Tibial nerve (tissue), 3 donors: ENCODE data around the gene DBH.

ENCODE experiments used
- CTCF ChIP-seq, 5 experiments: fragments of 200-600 bp in 3 of 5; fragments of 450-650 bp in 2 of 5; sonication (generic) in 3 of 5; IDR thresholded peaks; one replicate each; pipeline ENCODE4 v1.5.1; 2016 to 2019; ENCODE audit warnings: antibody characterized with exemption in 5 of 5, mild to moderate bottlenecking in 3 of 5, moderate library complexity in 2 of 5
- POLR2A ChIP-seq, 2 donors: fragments of 450-650 bp; IDR thresholded peaks; one replicate each; pipeline ENCODE4 v1.6.1; 2017; ENCODE audit warnings: antibody characterized with exemption in 2 of 2, mild to moderate bottlenecking in 2 of 2, moderate library complexity in 2 of 2

- TF ChIP-seq CTCF (IDR thresholded peaks at IDR 0.05) (no peak), POLR2A (IDR thresholded peaks at IDR 0.05) (no peak)
These were observed 66.0 kb downstream of the DBH start for GRCh38 chr9:133701981-133702797.
